GM23338 (cell line): ENCODE results near the gene RAB17. TPM values are rescaled to one million over a fixed set of nuclear protein-coding genes. Genes with fewer than 3 reads are reported as not detected.
A peak's percentile ranks its signal among the peaks of the same experiment; 100 is the strongest.

ENCODE experiments used
- ATAC-seq: fragments of 200-7000 bp; cut with Tn5 transposase; 3 replicates; pipeline ENCODE4 v1.9.1; 2020
- DNase-seq: peaks from one replicate; pipeline ENCODE4 v3.0.0-alpha.2; 2015; ENCODE audit warnings: low spot score
- H2AFZ ChIP-seq: fragments of 200-600 bp; sonication (generic); 2 replicates; pipeline ENCODE4 v1.8.0; 2016; ENCODE audit warnings: antibody characterized with exemption, mild to moderate bottlenecking, moderate library complexity
- H3F3A ChIP-seq: fragments of 200-600 bp; sonication (generic); replicated peaks from 2 replicates; pipeline ENCODE4 v1.8.0; 2017; ENCODE audit warnings: antibody characterized with exemption, mixed run types, low read depth
- H3K27ac ChIP-seq: fragments of 200-600 bp; sonication (generic); 2 replicates; pipeline ENCODE4 v1.6.1; 2016; ENCODE audit warnings: low read depth
- H3K27me3 ChIP-seq: fragments of 200-600 bp; sonication (generic); 2 replicates; pipeline ENCODE4 v1.8.0; 2016; ENCODE audit warnings: mild to moderate bottlenecking, mixed run types, moderate library complexity; ENCODE audit not compliant: insufficient read depth
- H3K36me3 ChIP-seq: fragments of 200-600 bp; sonication (generic); 2 replicates; pipeline ENCODE4 v1.8.0; 2016; ENCODE audit warnings: mild to moderate bottlenecking; ENCODE audit not compliant: insufficient read depth
- H3K4me1 ChIP-seq: fragments of 200-600 bp; sonication (generic); 2 replicates; pipeline ENCODE4 v1.8.0; 2016; ENCODE audit warnings: mild to moderate bottlenecking, moderate library complexity; ENCODE audit not compliant: insufficient read depth
- H3K4me2 ChIP-seq: fragments of 200-600 bp; sonication (generic); 2 replicates; pipeline ENCODE4 v1.7.1; 2017; ENCODE audit warnings: mixed run types
- H3K4me3 ChIP-seq: fragments of 200-600 bp; sonication (generic); 2 replicates; pipeline ENCODE4 v1.6.1; 2016; ENCODE audit warnings: mixed run types
- H3K79me2 ChIP-seq: fragments of 200-600 bp; sonication (generic); replicated peaks from 2 replicates; pipeline ENCODE4 v1.8.0; 2017; ENCODE audit warnings: mild to moderate bottlenecking; ENCODE audit not compliant: insufficient read depth
- H3K9me2 ChIP-seq: fragments of 200-600 bp; sonication (generic); 2 replicates; pipeline ENCODE4 v1.8.0; 2017; ENCODE audit not compliant: insufficient read depth
- H4K20me1 ChIP-seq: fragments of 200-600 bp; sonication (generic); replicated peaks from 2 replicates; pipeline ENCODE4 v1.8.0; 2017; ENCODE audit warnings: mild to moderate bottlenecking; ENCODE audit not compliant: insufficient read depth
- H3K27ac Mint-ChIP-seq: 2 replicates; pipeline ENCODE4 v1.8.0; 2020; ENCODE audit warnings: inconsistent platforms, mild to moderate bottlenecking, moderate library complexity, mixed read lengths
- H3K27me3 Mint-ChIP-seq: 3 replicates; pipeline ENCODE4 v1.8.0; 2022; ENCODE audit warnings: low read depth, mild to moderate bottlenecking, moderate library complexity, mixed read lengths, inconsistent platforms; ENCODE audit not compliant: insufficient read depth, poor library complexity
- H3K36me3 Mint-ChIP-seq: 3 replicates; pipeline ENCODE4 v1.8.0; 2021; ENCODE audit warnings: low read depth, mild to moderate bottlenecking, inconsistent platforms, moderate library complexity, mixed read lengths
- H3K4me1 Mint-ChIP-seq: 3 replicates; pipeline ENCODE4 v1.8.0; 2020; ENCODE audit warnings: mild to moderate bottlenecking, inconsistent platforms, mixed read lengths
- H3K4me3 Mint-ChIP-seq: 3 replicates; pipeline ENCODE4 v1.8.0; 2021; ENCODE audit warnings: moderate library complexity, mild to moderate bottlenecking, inconsistent platforms, mixed read lengths
- H3K9me3 Mint-ChIP-seq: 3 replicates; pipeline ENCODE4 v1.8.0; 2020; ENCODE audit warnings: moderate library complexity, mild to moderate bottlenecking, inconsistent platforms, mixed read lengths
- CREB1 ChIP-seq: fragments of 250-450 bp; sonication (Bioruptor Pico); IDR thresholded peaks from 2 replicates; pipeline ENCODE4 v1.5.0; 2020; ENCODE audit warnings: low read depth, mild to moderate bottlenecking, moderate library complexity
- CTCF ChIP-seq, 2 experiments: fragments of 200-600 bp in 1 of 2; sonication (generic) in 1 of 2; conservative IDR thresholded peaks; 2 replicates each; pipeline versions ENCODE4 v1.5.1 to v1.6.1; 2016 to 2017; ENCODE audit warnings: antibody characterized with exemption in 2 of 2, low read depth in 2 of 2, mild to moderate bottlenecking in 2 of 2, moderate library complexity in 1 of 2
- EZH2 ChIP-seq: fragments of 200-600 bp; sonication (generic); IDR thresholded peaks from one replicate; pipeline ENCODE4 v1.8.0; 2017; ENCODE audit warnings: antibody characterized with exemption, mild to moderate bottlenecking, low read depth; ENCODE audit not compliant: unreplicated experiment
- EZH2phosphoT487 ChIP-seq: fragments of 200-600 bp; sonication (generic); IDR thresholded peaks from one replicate; pipeline ENCODE4 v1.8.1; 2018; ENCODE audit warnings: antibody characterized with exemption; ENCODE audit not compliant: unreplicated experiment
- JUNB ChIP-seq: IDR thresholded peaks from one replicate; pipeline ENCODE4 v1.6.1; 2016; ENCODE audit warnings: antibody characterized with exemption; ENCODE audit not compliant: unreplicated experiment
- NANOG ChIP-seq: IDR thresholded peaks from 2 replicates; pipeline ENCODE4 v1.6.1; 2016; ENCODE audit warnings: antibody characterized with exemption, borderline replicate concordance
- POLR2AphosphoS5 ChIP-seq: IDR thresholded peaks from 2 replicates; pipeline ENCODE4 v1.6.1; 2016; ENCODE audit warnings: antibody characterized with exemption, low read depth
- REST ChIP-seq: IDR thresholded peaks from one replicate; pipeline ENCODE4 v1.6.1; 2018; ENCODE audit warnings: antibody characterized with exemption; ENCODE audit not compliant: unreplicated experiment
- STAT1 ChIP-seq: IDR thresholded peaks from one replicate; pipeline ENCODE4 v1.6.1; 2016; ENCODE audit warnings: antibody characterized with exemption; ENCODE audit not compliant: unreplicated experiment
- ZNF114 ChIP-seq: fragments of 250-450 bp; sonication (Bioruptor Pico); IDR thresholded peaks from 2 replicates; pipeline ENCODE4 v1.5.0; 2020; ENCODE audit warnings: mild to moderate bottlenecking, moderate library complexity
- ZNF331 ChIP-seq: fragments of 250-450 bp; sonication (Bioruptor Pico); IDR thresholded peaks from 2 replicates; pipeline ENCODE4 v1.5.0; 2020; ENCODE audit warnings: low read depth, mild to moderate bottlenecking, moderate library complexity
- polyA plus RNA-seq: library from polyadenylated mRNA; unstranded; fragments of >200 nt; fragmentation: Nextera tagmentation; extraction: Ambion mirVana; gene quantifications from 2 replicates; pipeline ENCODE4 v1.2.1, GENCODE V29; 2016
- total RNA-seq: library from RNA; depleted of rRNA; stranded (reverse); fragments of >200 nt; shearing (Covaris generic); gene quantifications from 2 replicates; pipeline ENCODE4 v1.2.3, GENCODE V29; 2014
- TF ChIP-seq, protein P1 (sequence below): IDR thresholded peaks from 2 replicates; pipeline ENCODE4 v1.6.1; 2016; ENCODE audit warnings: antibody characterized with exemption

The RAB17 gene
- total and polyA plus RNA-seq, 2 experiments from 2014 or later, result 22.4 to 26.9 TPM

DNA sequence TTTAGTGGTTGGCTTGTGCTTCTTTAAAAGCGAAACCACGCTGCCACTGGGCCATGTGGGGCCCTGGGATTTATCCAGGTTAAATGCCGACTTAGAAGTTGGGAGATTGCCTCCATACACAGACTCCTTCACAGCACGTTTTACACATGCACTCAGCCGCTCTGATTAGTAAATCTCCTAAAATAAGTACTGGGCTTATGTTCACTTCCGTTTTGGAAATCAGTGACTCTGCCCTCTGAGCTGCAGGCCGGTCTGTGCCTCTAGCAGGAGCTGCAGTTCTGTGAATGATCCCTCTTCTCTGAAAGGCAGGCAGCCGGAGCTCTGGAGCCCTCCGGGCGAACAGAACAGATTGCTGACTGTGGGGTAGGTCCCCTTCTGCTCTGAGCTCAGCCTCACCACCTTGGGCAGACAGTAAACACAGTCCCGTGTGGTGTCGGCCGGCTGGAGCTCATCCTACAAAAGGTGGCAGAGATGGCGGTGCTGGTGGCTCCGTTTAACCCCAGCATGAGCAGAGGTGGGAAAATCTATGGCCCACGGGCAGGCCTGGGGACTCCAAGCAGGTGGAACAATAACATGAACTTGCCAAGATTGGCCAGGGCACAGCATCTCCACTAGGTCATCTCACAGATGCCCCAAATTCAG is 9.8 kb upstream of the RAB17 start:
- H3F3A ChIP-seq, result peaks cover 2% of the 10 kb centered on the region; the same call in 1 of the 2 replicates
- H2AFZ ChIP-seq, result peak overlapping the region; percentile 52
- ATAC-seq (no peak), DNase-seq (no peak)
- no peak for TF ChIP-seq ZNF114 (CRISPR knock-in tag)
- no peak for TF ChIP-seq EZH2
- no peak for TF ChIP-seq EZH2phosphoT487
- no peak for TF ChIP-seq STAT1
- TF ChIP-seq CREB1 (CRISPR knock-in tag), result no peak
- TF ChIP-seq ZNF331 (CRISPR knock-in tag), result no peak
- TF ChIP-seq, protein P1, sequence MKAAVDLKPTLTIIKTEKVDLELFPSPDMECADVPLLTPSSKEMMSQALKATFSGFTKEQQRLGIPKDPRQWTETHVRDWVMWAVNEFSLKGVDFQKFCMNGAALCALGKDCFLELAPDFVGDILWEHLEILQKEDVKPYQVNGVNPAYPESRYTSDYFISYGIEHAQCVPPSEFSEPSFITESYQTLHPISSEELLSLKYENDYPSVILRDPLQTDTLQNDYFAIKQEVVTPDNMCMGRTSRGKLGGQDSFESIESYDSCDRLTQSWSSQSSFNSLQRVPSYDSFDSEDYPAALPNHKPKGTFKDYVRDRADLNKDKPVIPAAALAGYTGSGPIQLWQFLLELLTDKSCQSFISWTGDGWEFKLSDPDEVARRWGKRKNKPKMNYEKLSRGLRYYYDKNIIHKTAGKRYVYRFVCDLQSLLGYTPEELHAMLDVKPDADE, result no peak
- TF ChIP-seq NANOG, result no peak
- TF ChIP-seq POLR2AphosphoS5, result no peak
- TF ChIP-seq CTCF (conservative IDR thresholded peaks at IDR 0.05; ENCODE audit: low read depth in 2 of 2), result no peak
- H3K36me3 Mint-ChIP-seq, result peaks cover 3% of the 10 kb centered on the region; the same call in 2 of the 3 replicates
- no peak overlapping the region for H3K4me3 ChIP-seq
- H3K4me3 Mint-ChIP-seq, result no peak overlapping the region
- peaks cover 24% of the 10 kb centered on the region for H3K4me1 ChIP-seq
- H3K27ac Mint-ChIP-seq, result no peak overlapping the region
- no peaks in the 10 kb centered on the region for H3K9me2 ChIP-seq
- H3K9me3 Mint-ChIP-seq, result peaks cover 4% of the 10 kb centered on the region
- H3K79me2 ChIP-seq, result no peaks in the 10 kb centered on the region
- H3K27me3 ChIP-seq, result no peaks in the 10 kb centered on the region
- peaks cover 24% of the 10 kb centered on the region for H3K27me3 Mint-ChIP-seq
- no peaks in the 10 kb centered on the region for H4K20me1 ChIP-seq
- no peaks in the 10 kb centered on the region for H3K36me3 ChIP-seq
- H3K4me2 ChIP-seq, result no peak overlapping the region
- peaks cover 58% of the 10 kb centered on the region for H3K4me1 Mint-ChIP-seq
- H3K27ac ChIP-seq, result no peak overlapping the region

GRCh38 chr2:237599465-237600110 is 9.1 kb upstream of the RAB17 start:
- no peaks in the 10 kb centered on the region for H3K27me3 ChIP-seq
- Mint-ChIP-seq H3K4me1 (peaks cover 66% of the 10 kb centered on the region), H3K9me3 (no peaks in the 10 kb centered on the region), H3K27ac (no peak overlapping the region), H3K36me3 (peaks cover 3% of the 10 kb centered on the region; the same call in 1 of the 3 replicates), H3K4me3 (no peak overlapping the region), H3K27me3 (peaks cover 27% of the 10 kb centered on the region)
- no peaks in the 10 kb centered on the region for H4K20me1 ChIP-seq
- H3K27ac ChIP-seq, result no peak overlapping the region
- no peaks in the 10 kb centered on the region for H3K9me2 ChIP-seq
- DNase-seq (no peak), ATAC-seq (no peak)
- H3K79me2 ChIP-seq, result no peaks in the 10 kb centered on the region
- no peak overlapping the region for H3K4me2 ChIP-seq
- H2AFZ ChIP-seq, result peak overlapping the region; percentile 52
- H3K4me3 ChIP-seq, result no peak overlapping the region
- H3K4me1 ChIP-seq, result peaks cover 30% of the 10 kb centered on the region
- H3K36me3 ChIP-seq, result no peaks in the 10 kb centered on the region
- peaks cover 4% of the 10 kb centered on the region; the same call in 1 of the 2 replicates for H3F3A ChIP-seq
- TF ChIP-seq POLR2AphosphoS5 (no peak), REST (no peak), JUNB (no peak), EZH2 (no peak), ZNF114 (CRISPR knock-in tag) (no peak)
- TF ChIP-seq, protein P1, result no peak
